H7 (cell line): Measurements from ENCODE around the gene TNFRSF18. TPM values are rescaled to one million over a fixed set of nuclear protein-coding genes. Genes with fewer than 3 reads are reported as not detected.

Source experiments
- DNase-seq: peaks from one replicate; pipeline ENCODE4 v3.0.0; 2012
- H3K27me3 ChIP-seq: 2 replicates; pipeline ENCODE4 v1.6.0; 2011; ENCODE audit warnings: mild to moderate bottlenecking, low read length; ENCODE audit not compliant: control insufficient read depth, insufficient read depth
- H3K36me3 ChIP-seq: replicated peaks from 2 replicates; pipeline ENCODE4 v1.5.1; 2011; ENCODE audit warnings: low read length; ENCODE audit not compliant: control insufficient read depth, insufficient read depth
- H3K4me3 ChIP-seq: 2 replicates; pipeline ENCODE4 v1.5.1; 2011; ENCODE audit warnings: low read depth, mild to moderate bottlenecking, control low read depth, low read length, moderate library complexity; ENCODE audit not compliant: insufficient read depth
- total RNA-seq: library from RNA; depleted of rRNA; stranded (reverse); fragments of >200 nt; shearing (Covaris generic); gene quantifications from 2 replicates; pipeline ENCODE4 v1.2.3, GENCODE V29; 2014

Gene TNFRSF18
- total RNA-seq, 1 experiment from 2014 or later = not detected

GRCh38 chr1:1226566-1227362 is 20.4 kb upstream of the TNFRSF18 start:
- no peak for DNase-seq
- no peak overlapping the region for H3K4me3 ChIP-seq
- H3K36me3 ChIP-seq = peaks cover 10% of the 10 kb centered on the region
- no peaks in the 10 kb centered on the region for H3K27me3 ChIP-seq

- Histone ChIP-seq H3K36me3 (peaks cover 10% of the 10 kb centered on the region), H3K27me3 (no peaks in the 10 kb centered on the region), H3K4me3 (no peak overlapping the region)
- DNase-seq = no peak
These were observed 19.5 kb upstream of the TNFRSF18 start for GRCh38 chr1:1225913-1226312.

- no peaks in the 10 kb centered on the region for H3K27me3 ChIP-seq
- H3K36me3 ChIP-seq = peaks cover 10% of the 10 kb centered on the region
- no peak overlapping the region for H3K4me3 ChIP-seq
- no peak for DNase-seq
These were observed 18.9 kb upstream of the TNFRSF18 start for GRCh38 chr1:1225238-1225845.

GRCh38 chr1:1223891-1224290 is 17.5 kb upstream of the TNFRSF18 start:
- Histone ChIP-seq H3K4me3 (no peak overlapping the region), H3K27me3 (no peaks in the 10 kb centered on the region), H3K36me3 (peaks cover 10% of the 10 kb centered on the region)
- no peak for DNase-seq

- peaks cover 10% of the 10 kb centered on the region for H3K36me3 ChIP-seq
- no peak overlapping the region for H3K4me3 ChIP-seq
- no peaks in the 10 kb centered on the region for H3K27me3 ChIP-seq
These were observed 16.9 kb upstream of the TNFRSF18 start for GRCh38 chr1:1223321-1223720.

GRCh38 chr1:1222575-1223225 is 16.3 kb upstream of the TNFRSF18 start:
- peaks cover 10% of the 10 kb centered on the region for H3K36me3 ChIP-seq
- H3K4me3 ChIP-seq = no peak overlapping the region
- no peak for DNase-seq
- no peaks in the 10 kb centered on the region for H3K27me3 ChIP-seq

More at GRCh38 chr1:1223321-1223720, 16.9 kb upstream of the TNFRSF18 start:
- no peak for DNase-seq

GRCh38 chr1:1221887-1222574 is 15.6 kb upstream of the TNFRSF18 start:
- Histone ChIP-seq H3K27me3 (no peaks in the 10 kb centered on the region), H3K4me3 (no peak overlapping the region), H3K36me3 (peaks cover 10% of the 10 kb centered on the region)
- DNase-seq = no peak

- DNase-seq = no peak
- Histone ChIP-seq H3K27me3 (no peaks in the 10 kb centered on the region), H3K36me3 (peaks cover 9% of the 10 kb centered on the region), H3K4me3 (no peak overlapping the region)
These were observed 13.8 kb upstream of the TNFRSF18 start for GRCh38 chr1:1220197-1220596.

- H3K36me3 ChIP-seq = peaks cover 9% of the 10 kb centered on the region
- no peak for DNase-seq
- H3K4me3 ChIP-seq = no peak overlapping the region
- H3K27me3 ChIP-seq = no peaks in the 10 kb centered on the region
These were observed 12.9 kb upstream of the TNFRSF18 start for GRCh38 chr1:1219341-1219740.

GRCh38 chr1:1218524-1219200 is 12.3 kb upstream of the TNFRSF18 start:
- Histone ChIP-seq H3K4me3 (no peak overlapping the region), H3K27me3 (no peaks in the 10 kb centered on the region), H3K36me3 (peaks cover 9% of the 10 kb centered on the region)
- no peak for DNase-seq

- H3K4me3 ChIP-seq = no peak overlapping the region
- no peak for DNase-seq
- peaks cover 5% of the 10 kb centered on the region for H3K36me3 ChIP-seq
- no peaks in the 10 kb centered on the region for H3K27me3 ChIP-seq
These were observed 11.5 kb upstream of the TNFRSF18 start for GRCh38 chr1:1217621-1218523.

GRCh38 chr1:1216770-1217620 is 10.6 kb upstream of the TNFRSF18 start:
- H3K4me3 ChIP-seq = no peak overlapping the region
- no peaks in the 10 kb centered on the region; the same call in none of the 2 replicates for H3K36me3 ChIP-seq
- no peaks in the 10 kb centered on the region for H3K27me3 ChIP-seq
- DNase-seq = no peak
